ENCODE results near the gene ZSCAN32. TPM values are rescaled to one million over a fixed set of nuclear protein-coding genes. Genes with fewer than 3 reads are reported as not detected.

ZSCAN32 gene
- 11.0 TPM for total RNA-seq

GRCh38 chr16:3400779-3401688, at the start of gene ZSCAN32, which contains the start of gene ZNF174:
ZSCAN32 (minus strand) TSS chr16:3401004; CDS start chr16:3397557, 3,447 bp downstream.
ZNF174 (plus strand) TSS chr16:3401215; CDS start chr16:3402005, 790 bp downstream.
- peak; percentile 85 to 99 (median 98) for DNase-seq (ENCODE audit: low read depth in 2 of 3, low spot score in 2 of 3)

DNA sequence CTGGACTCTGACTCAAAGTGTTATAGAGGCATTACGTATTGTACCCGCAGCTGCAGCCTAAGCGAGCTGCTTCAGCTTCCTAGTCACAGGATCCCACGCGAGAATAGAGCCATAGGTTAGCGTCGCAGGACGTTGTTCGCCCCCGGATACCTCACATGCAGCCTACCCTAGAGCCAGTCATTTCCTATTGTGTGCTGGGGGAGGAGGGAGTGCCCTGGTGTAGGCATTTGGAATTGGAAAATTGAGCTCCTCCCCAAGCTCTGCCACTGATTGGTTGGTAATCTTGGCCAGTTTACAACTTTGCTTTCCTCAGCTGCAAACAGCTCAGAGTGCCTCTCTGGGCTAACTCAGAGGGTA, 43.2 kb upstream of the ZSCAN32 start:
- DNase-seq (ENCODE audit: low read depth in 2 of 3, low spot score in 2 of 3) = peak in 2 of 3 donors; percentile 58 to 71

DNA sequence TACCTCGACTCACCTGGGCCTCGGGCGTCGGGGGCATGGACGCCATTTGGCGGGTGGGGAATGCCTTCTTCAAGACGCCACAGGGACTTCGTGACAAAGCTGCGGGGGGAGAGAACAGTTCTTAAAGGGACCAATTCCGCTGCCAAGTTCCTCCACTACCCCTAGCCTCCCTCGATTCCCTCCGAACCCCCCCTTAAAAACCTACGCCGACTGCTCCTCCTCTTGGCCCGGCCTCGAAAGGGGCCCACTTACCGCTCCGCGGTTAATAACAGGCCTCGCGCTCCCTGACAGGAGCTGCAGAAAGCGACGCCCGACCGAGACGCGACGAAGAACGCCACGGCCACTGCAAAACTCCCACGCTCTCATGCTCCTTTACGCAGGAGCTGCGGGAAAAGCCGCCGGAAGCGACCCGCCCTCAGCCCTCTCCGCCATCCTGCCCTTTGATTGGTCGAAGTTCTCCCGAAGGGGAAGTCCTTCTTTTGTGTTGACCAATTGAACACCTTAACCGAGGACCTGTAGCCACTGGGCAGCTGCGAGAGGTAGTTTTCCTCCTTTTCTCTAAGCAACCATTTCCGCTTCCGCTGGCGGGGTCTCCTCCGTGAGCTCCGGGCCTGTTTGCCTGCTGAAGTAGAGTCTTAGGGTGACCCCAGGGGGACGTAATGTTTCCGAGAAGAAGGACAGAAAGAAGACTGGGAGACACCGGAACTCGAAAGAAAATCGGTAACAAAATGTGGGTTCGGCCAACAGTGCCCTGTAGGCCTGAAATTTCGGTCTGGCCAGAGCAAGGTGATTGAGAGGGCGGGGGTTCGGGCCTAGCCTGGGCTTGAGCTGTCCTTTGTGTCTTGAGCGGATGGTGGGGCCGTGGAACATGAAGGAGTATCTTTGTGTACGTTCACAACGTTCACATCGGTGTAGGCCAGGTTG, 42.6 kb upstream of the ZSCAN32 start, which contains the start of the genes NAA60 and ZNF597:
Gene NAA60, plus strand, starts transcription at position 573 of the 924 bp plus-strand sequence. CDS start 32,548 bp downstream, outside the sequence.
Gene ZNF597, minus strand, starts transcription at position 397 of the 924 bp plus-strand sequence. Its CDS starts 351 bp downstream, at position 46.
- peak; percentile 47 to 93 (median 88) for DNase-seq (ENCODE audit: low read depth in 2 of 3, low spot score in 2 of 3)

- DNase-seq (ENCODE audit: low read depth in 2 of 3, low spot score in 2 of 3) = no peak
These were observed 38.8 kb upstream of the ZSCAN32 start for GRCh38 chr16:3439637-3440036.

GRCh38 chr16:3434373-3434772, 33.6 kb upstream of the ZSCAN32 start:
- DNase-seq (ENCODE audit: low read depth in 2 of 3, low spot score in 2 of 3) = no peak

DNA sequence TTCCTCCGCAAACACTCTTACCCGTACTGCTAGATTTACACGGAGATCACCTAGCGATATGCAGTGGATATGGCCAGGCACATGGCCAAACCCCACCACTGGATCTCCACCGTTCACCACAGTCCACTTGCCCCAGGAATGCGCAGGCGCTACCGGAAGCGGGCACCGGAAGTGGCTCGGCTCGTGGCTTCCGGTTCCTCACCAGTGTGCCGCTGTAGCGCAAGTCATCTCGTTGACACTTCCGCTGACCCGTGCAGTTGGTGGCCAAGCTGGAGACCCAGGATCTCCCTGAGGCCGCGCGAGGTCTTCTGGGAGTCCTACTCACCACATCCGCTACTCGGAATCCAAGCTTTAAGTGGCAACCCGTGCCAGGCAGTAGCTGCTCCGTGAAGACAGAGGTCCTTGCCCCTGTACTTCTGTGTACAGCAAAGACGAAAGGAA, 31.0 kb upstream of the ZSCAN32 start:
- DNase-seq (ENCODE audit: low read depth in 2 of 3, low spot score in 2 of 3) = peak in 2 of 3 donors; percentile 28 to 57

GRCh38 chr16:3413730-3414379, 13.1 kb upstream of the ZSCAN32 start:
- DNase-seq (ENCODE audit: low read depth in 2 of 3, low spot score in 2 of 3) = no peak

DNA sequence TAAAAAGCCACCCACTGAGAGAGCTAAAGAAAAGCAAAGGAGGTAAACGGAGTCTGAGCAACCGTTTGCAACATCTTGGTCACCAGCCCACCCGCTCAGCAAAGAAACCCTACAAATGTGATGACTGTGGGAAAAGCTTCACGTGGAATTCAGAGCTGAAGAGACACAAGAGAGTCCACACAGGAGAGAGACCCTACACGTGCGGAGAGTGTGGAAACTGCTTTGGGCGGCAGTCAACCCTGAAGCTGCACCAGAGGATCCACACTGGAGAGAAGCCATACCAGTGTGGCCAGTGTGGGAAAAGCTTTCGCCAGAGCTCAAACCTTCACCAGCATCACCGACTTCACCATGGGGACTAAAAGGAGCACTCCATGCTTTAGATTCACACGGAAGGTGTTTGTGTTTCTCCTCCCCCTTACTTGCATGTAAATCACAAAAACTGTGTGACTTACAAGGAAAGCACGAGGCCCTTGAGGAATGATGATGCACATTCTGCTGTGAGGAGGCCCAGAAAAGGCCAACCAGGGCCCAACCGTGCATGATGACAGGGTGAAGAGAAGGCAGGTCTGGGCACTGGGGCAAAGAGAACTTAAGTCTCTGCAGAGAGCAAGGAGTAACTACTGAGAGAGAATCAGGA, 7.9 kb upstream of the ZSCAN32 start:
- no peak for DNase-seq (ENCODE audit: low read depth in 2 of 3, low spot score in 2 of 3)

DNA sequence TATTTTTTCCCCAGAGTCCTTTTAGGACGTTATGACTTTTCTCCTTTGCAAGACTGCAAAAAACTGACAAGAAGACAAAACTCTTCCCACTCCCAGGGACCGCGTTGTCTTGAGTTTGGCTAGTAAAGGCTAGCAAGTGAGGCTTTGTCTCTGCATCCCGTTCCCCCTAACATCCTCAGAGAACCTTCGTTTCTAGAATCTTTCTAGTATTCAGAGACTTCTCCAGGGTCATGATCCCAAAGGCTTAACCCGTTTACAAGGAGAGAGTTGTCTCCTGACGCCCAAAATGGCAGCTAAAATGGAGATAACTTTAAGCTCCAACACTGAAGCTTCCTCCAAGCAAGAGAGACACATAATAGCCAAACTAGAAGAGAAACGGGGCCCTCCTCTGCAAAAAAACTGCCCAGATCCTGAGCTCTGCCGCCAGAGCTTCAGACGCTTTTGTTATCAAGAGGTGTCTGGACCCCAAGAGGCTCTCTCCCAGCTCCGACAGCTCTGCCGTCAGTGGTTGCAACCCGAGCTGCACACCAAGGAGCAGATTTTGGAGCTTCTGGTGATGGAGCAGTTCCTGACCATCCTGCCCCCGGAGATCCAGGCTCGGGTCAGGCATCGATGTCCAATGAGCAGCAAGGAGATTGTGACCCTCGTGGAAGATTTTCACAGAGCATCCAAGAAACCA, 1.1 kb upstream of the ZSCAN32 start:
- peak in 1 of 3 donors; percentile 4 for DNase-seq (ENCODE audit: low read depth in 2 of 3, low spot score in 2 of 3)

GRCh38 chr16:3400446-3400778, 392 bp downstream of the ZSCAN32 start:
- DNase-seq (ENCODE audit: low read depth in 2 of 3, low spot score in 2 of 3) = no peak

DNA sequence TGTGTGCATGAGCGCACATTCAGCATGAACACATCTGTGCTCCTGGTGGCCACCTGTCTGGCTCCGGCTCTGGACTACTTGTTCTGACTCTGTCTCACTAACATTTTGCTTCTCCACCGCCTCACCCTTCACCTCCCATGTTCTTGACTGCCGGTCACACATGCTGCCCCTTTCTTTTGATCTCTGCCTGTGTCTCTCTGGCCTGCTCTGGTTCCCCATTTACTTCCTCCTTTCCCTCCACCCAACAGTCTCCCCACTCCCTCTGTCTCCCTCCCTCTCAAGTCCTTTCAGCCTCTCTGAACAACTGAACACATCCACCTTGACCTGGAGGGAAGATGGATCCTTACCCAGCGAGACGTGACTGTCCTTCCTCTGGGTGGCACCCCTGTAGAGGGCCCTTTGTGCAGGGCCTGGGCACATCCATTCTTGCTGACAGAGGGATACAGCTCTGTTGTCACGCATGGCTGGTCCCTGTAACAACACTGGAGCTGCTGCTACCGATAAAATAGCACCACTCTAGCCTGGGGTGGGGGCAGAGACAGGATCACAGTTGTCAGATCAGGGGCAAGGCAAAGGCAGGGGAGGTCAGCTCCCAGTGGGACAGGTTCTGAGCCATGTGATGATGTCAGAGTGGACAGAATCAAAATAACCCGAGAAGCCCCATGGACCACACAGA, 11.0 kb downstream of the ZSCAN32 start:
- no peak for DNase-seq (ENCODE audit: low read depth in 2 of 3, low spot score in 2 of 3)

- DNase-seq (ENCODE audit: low read depth in 2 of 3, low spot score in 2 of 3) = no peak
These were observed 12.5 kb downstream of the ZSCAN32 start for GRCh38 chr16:3388325-3388724.

DNA sequence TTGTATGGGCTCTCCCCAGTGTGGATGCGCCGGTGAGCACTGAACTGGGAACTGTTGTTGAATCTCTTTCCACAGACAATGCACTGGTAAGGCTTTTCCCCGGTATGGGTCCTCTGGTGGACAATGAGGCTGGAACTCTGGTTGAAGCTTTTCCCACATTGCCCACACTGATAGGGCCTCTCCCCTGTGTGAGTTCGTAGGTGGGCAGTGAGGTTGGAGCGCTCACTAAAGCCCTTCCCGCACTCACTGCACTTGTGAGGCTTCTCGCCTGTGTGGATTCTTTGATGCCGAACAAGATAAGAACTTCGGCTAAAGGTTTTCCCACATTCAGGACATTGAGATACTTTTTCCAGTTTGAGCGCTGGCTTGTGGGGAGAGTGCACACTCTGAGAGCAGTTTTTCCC, 17.8 kb downstream of the ZSCAN32 start:
- DNase-seq (ENCODE audit: low read depth in 2 of 3, low spot score in 2 of 3) = no peak

DNA sequence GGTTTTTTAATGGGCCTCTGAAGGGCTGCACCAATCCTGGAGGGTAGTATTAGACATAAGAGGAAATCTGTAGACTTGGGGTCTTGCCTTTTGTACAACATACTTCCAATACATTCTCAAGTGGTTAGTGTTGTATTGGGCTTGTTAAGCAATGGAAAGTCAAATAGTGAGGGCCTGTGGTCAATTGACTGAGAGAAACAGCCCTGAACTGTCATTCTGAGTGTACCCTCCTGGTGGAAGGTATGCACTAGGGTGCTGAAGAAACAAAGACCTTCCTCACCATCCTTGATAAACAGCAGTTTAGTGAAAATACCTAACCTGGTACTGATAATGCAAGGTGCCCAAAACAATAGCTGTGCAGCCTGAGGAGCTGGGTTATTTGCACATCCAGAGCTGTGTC, 22.9 kb downstream of the ZSCAN32 start:
- no peak for DNase-seq (ENCODE audit: low read depth in 2 of 3, low spot score in 2 of 3)

DNA sequence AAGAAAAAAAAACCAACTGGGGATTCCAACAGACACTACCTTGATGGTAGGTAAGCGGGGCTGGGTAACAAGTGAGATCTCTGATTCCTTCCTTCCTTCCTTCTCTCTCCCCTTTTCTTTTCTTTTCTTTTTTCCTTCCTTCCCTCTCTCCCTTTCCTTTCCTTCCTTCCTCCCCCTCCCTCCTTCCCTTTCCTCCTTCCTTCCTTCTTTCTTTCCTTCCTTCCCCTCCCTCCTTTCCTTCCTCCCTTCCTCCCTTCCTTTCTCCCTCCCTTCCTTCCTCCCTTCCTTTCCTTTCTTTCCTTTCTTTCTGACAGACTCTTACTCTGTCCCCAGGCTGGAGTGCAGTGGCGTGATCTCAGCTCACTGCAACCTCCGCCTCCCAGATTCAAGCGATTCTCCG, 25.1 kb downstream of the ZSCAN32 start:
- DNase-seq (ENCODE audit: low read depth in 2 of 3, low spot score in 2 of 3) = no peak

DNA sequence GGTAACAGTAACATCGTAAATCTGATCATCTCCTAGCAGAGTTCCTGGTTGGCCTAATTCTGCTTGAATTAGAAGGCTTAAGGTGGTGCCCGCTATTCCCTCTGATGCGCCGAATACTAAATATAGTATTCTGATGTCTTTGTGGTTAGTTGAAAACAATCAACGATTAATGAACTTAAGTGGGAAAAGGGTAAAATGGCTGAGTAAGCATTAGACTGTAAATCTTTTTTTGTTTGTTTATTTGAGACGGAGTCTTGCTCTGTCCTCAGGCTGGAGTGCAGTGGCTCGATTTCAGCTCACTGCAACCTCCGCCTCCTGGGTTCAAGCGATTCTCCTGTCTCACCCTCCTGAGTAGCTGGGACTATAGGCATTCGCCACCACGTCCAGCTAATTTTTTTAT, 31.7 kb downstream of the ZSCAN32 start:
- DNase-seq (ENCODE audit: low read depth in 2 of 3, low spot score in 2 of 3) = no peak

DNA sequence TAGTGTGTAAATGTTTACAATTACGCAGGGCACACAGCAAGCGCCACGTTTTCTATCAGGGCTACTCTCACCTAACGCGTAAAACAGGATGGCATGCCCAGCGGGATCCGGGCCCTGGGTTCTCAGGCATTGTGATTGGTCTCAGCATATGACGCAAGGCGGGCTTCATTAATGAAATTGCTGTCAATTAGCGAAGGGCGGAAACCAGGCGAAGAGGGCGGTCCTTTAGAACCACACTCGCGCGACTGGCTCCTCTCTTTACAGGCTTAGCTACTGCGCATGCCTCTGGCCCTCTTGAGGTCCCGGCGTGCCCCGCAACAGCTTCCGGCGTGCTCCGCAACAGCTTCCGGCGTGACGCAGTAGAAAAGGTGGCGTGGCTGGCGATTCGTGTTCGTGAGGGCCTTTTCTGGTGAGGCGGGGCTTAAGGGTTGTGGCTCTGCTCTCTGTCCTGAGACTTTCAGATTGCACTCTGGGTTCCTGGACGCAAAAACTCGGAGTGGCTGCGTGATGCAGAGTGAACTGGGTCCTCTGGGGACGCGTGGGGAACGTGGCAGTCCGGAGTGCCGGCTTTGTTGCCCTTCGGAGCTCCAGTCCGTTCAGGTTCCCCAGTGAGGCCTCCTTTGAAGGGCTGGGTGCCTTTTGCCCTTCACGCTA, 35.9 kb downstream of the ZSCAN32 start:
- DNase-seq (ENCODE audit: low read depth in 2 of 3, low spot score in 2 of 3) = peak; percentile 55 to 97 (median 92)

DNA sequence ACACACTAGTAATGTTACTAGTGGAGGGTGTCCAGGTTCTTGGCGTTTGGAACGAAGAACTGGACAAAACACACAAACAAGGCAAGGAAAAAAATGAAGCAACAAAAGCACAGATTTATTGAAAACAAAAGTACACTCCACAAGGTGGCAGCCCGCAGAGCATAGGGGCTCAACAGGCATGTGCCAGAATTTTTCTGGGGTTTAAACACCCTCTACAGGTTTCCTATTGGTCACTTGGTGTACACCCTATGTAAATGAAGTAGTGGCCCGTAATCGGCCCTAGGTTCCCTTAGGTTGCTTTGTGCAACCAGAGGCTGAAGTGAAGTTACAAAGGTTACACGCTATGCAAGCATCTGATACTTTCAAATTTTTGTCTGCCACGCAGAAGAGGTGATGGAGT, 37.0 kb downstream of the ZSCAN32 start:
- DNase-seq (ENCODE audit: low read depth in 2 of 3, low spot score in 2 of 3) = no peak

All from hematopoietic multipotent progenitor cell (in vitro differentiated cells).